Pons (tissue), 1 donor: ENCODE measurements around the gene KDM5B.

Experiments
- DNase-seq: peaks from one replicate; pipeline ENCODE4 v3.0.0-alpha.2; 2016; ENCODE audit warnings: low spot score

KDM5B gene

GRCh38 chr1:202685641-202686040 lies 122.6 kb downstream of the KDM5B start:
- no peak for DNase-seq

GRCh38 chr1:202684716-202685115 lies 123.5 kb downstream of the KDM5B start:
- no peak for DNase-seq

DNA sequence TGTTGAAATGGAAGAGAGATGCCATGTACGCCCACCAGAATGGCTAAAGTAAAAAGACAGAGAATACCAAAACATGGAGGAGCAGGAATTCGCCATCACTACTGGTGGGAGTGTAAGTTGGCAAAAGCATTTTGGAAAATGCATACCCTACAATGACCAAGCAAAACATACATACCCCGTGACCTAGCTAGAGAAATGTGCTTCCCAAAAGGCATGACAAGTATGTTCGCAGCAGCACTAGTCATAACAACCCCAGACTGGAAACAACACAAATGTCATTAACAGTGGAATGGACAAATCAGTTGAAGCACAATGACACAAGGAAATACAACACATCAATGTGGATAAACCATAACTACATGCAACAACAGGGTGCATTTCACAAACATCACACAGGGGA lies 125.2 kb downstream of the KDM5B start:
- no peak for DNase-seq

DNA sequence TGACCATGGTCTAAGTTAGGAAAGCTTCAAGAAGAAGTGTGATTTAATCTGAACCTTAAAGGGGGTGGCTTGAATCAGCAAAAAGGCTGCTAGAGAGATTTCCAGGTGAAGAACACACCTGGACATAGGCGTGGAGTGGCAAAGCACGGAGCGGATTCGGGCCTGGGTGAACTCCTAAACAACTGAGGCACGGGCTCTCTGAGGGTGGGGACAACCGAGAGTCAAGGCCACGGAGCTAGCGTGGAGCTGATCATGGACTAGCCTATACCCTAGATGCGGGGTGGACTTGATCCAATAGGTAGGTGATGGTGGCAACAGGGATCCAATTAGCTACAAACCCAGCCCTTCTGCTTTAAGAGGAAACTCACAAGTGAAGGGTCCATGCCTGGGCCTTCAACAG lies 125.7 kb downstream of the KDM5B start:
- DNase-seq: no peak

DNA sequence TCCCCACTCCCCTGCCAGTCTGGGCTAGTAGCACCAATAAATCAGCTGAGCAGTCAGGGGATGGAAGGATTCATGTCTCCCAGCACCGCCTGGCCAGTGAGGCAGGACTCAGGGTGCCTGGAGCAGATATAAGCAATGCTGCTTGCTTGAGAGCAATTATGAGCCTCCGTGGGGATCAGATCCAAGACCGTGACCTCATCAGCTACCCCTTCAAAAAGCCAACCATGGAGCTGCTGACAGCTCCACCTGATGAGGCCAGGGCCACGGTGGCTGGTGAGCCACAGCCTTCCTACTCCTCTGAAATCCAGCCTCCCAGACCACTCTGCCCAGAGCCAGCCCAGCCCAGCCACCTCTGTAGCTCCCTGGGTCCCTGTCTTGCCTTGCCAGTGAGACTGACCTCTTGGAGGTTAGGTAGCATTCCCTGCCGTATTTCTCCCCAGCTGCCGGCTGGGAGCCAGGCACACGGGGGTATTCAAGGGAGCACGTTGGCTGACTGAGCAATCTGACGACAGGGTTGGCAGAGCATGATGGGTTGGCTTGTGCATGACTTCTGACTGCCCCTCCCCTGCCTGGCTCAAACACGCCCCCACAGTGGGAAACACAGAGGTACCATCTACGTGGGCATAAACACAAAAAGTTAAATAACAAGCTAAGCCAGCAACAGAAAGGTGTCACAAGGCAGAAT lies 126.3 kb downstream of the KDM5B start:
- no peak for DNase-seq

DNA sequence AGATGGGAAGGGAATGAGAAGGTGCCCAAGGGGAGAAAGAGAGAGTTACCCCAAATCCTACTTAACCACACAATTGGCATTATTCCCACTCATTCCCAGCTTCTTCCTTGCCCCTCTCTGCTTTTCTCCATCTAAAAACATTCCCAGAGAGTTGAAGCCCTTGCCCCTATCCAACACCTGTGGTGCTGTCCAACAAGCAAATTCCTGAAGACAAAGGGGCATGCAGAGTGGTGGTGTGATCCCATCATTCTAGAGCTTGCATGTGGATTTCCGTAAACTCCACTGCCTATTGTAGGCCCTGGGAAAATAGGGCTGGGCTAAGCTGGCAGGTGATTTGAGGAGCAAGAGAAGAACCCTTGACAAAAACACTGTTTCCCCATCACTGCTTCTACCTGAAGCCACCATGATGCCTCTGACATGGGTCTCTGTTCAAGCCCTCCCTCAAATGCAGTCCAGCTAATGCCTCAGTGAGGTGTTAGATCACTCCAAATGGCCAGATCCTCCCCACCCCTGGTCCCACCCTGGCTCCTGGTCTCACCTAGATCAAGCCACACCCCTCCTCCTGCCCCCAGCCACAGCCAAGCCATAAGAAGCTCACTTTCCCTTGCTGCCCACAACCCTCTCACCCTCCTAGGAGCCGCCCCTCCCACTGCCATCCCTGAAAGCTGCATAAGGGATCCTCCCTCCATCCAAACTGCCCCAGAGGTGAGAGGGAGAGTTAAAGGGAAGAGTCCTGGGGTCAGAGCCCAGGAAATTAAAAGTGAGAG lies 127.5 kb downstream of the KDM5B start:
- no peak for DNase-seq

GRCh38 chr1:202679406-202680177 lies 128.6 kb downstream of the KDM5B start:
- DNase-seq: no peak

- no peak for DNase-seq
Observed at GRCh38 chr1:202677433-202677832, 130.8 kb downstream of the KDM5B start.
